ENCODE results near the gene PRR23E.

The PRR23E gene

DNA sequence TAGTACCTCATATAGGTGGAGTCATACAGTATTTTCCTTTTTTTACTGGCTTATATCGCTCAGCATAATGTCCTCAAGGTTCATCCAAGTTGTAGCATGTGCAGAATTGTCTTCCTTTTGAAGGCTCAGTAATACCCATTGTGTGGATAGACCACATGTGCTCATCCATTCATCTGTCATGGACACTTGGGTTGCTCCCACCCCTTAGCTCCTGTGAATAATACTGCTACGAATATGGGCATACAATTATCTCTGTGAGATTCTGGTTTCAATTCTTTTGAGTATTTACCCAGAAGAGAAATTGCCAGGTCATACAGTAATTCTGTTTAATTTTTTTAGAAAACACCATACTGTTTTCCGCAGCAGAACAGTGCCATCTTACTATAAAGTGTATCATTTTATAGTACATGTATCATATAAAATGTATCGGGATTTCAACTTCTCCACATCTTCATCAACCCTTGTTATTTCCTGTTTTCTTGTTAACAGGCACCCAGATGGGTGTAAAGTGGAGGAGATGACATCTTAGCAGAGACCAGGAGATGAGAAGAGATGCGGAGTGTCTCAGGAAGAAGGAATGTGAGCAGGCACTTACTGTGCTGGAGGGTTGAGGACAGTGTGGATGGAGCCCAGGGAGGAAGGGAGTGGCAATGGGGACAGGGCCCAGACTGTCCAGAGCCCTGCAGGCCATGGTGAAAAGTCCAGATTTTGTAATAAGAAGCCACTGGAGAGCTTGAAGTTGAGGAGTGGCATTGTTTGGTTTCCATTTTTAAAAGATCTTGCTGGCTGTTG is 27.0 kb upstream of the PRR23E start:
- no peak for DNase-seq

DNA sequence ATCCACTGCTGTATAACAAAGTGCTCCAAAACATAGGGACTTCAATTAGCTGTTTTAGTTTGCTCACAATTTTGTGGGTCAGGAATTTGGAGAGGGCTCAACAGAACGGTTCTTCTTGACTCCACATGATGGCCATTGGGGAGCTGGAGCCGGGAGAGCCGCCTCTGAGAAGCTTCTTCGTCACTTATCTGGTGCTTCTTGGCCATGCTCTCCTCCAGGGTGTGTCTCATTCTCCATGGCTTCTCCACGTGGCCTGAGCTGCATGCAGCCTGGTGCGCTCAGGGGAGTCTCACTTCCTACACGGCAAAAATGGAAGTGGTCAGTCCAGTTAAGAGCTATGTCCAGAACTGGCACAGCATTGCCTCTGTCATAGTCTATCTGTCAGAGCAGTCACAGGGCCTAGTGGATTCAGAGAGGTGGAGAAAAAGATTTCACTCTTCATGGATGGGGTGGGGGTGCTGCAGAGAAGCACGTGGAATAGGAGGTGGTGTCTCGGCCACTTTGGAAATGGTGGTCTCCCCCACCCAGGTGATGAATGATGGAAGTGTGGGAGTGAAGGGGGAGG is 26.3 kb upstream of the PRR23E start:
- DNase-seq: no peak

DNA sequence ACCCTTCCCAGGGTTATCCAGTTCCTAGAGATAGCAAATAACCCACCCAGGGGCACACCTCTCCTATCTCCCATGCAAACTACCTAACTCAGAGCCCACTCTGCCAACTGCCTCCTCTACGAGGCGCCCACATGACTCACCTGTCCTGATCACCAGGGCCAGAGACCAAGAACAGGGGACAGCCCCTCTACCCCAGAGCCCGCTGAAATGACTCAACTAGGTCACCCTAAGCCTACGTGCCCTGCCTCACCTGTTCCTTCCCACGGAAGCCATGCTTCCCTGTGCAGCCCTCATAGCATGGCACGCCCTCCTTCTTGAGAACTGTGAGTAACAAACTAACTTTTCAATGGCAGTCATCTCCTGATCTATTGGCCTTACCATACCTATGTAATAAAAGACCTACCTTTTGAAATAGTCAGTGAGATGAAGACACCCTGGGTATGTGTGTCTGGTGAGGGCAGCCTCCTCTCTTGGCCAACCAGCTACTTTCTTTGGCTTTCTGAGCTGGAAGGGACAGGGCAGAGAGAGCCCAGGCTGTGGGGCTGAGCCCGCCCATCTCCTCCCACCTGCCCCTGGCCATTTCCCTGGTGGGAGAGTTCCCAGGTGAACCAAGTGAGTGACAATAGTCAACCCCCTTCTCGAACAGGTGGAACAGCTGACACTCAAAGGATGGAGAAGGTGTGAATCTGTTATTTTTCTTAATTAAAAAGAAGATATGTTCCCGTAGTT is 25.5 kb upstream of the PRR23E start:
- DNase-seq: no peak

DNA sequence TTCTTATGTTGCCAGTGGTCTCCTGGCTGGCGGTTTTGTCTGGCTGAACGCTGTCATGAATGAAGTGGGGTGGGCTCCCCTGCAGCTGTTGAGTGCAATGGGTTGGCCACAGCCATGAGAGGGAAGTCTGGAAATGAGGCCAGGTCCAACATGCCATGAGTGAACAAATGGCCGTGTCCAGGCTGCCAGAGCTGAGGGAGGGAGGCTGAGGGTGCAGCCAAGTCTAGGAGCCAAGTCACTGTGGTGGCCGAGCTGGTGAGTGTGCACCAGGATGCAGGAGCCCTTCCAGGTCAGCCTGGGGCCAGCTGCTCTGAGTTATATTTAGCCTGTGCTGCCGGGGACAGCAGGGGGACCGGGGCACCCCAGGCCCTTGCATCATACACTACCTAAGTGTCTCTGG is 24.7 kb upstream of the PRR23E start:
- DNase-seq: no peak

DNA sequence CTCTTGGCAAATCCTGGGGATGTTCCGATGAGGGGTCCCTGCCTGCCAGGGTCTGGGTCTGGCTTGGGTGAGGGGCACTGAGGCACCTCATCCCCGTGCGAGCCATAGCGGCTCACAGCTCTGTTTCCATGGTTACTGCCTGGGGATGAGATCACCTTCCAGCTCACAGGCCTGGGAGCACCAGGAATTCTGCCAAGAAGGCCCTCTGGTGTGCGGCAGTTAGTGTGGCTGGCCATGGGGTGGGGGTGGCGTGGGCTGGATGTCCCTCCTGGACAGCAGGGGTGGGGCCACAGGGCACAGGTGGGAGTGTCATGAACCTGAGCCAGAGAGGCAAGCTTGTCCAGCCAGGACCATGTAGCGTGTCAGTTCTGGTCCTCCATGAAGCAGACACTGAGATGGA is 22.1 kb upstream of the PRR23E start:
- no peak for DNase-seq

DNA sequence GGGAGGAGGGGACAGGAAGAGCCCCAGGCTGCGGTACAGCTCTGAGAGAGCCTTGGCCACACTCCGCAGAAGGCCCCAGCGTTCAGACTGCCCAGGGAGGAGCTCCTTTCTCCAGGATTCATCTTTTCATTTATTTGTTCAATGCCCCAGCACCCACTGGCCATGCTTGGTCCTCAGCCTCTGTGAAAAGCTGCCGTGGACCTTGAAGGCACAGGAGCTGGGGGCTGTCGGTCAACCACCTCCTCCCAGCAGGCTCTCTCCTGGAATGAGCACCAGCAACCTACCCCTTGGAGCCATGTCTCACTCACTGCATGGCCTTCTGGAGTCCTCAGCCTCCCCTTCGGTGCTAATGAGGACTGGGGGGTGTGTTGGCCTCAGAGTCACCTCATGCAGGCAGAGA is 21.6 kb upstream of the PRR23E start:
- DNase-seq: no peak

GRCh38 chr3:127171721-127172120 is 21.2 kb upstream of the PRR23E start:
- no peak for DNase-seq

- DNase-seq: no peak
Observed at GRCh38 chr3:127172211-127172610, 20.7 kb upstream of the PRR23E start.

DNA sequence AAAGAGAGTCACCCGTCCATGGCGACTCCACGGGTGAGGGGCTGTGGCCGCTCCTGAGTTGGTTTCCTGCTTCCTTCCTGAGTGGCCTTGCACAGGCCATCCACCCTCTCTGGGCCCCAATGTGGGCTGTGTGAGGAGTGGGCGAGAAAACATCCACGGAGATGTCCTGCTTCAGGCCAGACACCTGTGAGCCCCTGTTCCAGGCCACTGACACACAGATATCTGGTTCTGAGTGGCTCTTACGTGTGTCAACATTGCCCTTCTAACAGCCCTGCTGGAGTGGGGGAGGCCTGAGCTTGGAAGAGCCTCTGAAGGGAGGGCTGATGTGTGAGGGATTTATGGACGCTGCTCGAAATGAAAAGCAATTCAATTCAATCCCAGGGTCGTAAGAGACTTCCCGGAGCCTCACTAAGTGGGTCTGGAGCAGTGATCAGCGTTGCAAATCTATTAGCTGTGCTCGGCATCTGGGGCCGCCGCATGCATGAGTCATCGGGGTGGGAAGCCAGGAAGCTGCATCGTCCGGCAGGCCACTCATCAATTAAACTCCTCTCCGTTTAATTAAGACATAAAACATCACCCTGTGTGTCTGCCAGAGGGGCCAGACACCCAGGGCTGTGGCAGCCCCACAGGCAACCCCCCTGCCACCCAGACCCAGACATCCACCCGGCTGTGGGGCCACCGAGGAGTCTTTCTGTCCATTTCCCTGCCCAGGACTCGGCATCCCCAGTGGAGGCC is 20.0 kb upstream of the PRR23E start:
- DNase-seq: no peak

DNA sequence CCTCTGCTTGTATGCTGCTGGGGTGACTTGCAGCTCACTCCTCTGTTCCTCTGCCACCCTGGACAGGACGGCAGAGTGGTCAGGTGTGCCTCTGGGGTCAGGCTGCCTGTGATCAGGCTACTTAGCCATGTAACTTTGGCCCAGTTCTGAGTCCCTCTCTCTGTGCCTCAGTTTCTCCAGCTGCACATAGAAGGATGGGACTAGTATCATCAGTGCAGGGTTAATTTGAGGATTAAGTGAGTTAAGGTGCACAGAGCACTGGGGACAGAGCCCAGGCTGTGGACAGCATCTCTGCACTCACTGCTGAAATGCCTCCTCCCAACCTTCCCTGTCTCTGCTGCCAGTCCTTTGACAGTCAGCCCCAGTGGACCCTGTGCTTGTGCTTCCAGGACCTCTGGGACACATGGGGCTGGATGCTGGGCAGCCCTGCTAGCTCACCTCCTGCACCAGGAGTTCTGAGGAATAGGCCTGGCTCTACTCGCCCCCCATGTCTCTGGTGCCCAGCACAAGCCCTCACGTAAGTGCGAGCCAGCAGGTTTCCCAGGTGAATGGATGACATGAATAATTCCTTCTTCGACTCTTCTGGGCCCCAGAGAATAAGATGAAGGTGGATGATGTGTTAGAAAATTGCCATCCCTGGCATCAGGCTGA is 19.3 kb upstream of the PRR23E start:
- DNase-seq: no peak

DNA sequence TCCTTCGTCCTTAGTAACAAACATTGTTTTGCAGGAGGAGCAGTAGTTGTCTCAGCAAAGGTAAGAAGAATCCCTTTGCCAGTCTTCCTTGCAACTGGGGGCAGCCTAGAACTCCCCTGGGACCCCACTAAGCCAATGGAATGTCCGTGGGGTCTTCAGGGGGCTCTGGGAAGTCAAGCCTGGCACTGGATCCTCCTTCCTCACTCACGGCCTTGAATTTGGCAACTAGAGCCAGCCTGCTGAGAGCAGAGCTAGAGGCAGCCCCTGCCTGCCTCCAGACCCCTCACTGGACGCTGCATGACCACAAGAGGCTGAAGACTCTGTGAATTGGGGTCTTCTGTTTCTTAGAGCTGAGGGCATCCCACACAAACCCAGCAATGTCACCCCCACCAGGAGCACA is 18.6 kb upstream of the PRR23E start:
- no peak for DNase-seq

DNA sequence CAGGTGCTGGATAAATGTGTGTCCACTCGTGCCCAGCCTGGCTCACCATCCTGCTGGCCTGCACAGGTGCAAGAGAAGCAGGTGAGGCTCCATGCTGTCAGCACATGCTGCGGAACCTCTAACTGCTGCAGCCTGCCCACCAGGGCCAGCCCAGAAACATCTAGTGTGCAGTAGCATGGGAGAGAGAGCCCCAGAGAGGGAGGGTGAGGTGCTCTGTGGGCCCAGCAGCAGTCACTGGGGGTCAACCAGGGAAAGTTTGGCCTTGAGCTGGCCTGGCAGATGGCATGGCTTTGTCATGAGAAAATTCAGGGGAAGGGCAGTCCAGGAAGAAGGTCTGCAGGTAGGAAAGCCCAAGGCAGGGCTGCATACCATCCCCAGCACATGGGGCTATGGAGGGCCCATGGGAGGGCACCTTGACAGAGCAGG is 18.2 kb upstream of the PRR23E start:
- DNase-seq: no peak

GRCh38 chr3:127175272-127175671 is 17.7 kb upstream of the PRR23E start:
- DNase-seq: no peak

- DNase-seq: no peak
Observed at GRCh38 chr3:127177226-127177625, 15.7 kb upstream of the PRR23E start.

DNA sequence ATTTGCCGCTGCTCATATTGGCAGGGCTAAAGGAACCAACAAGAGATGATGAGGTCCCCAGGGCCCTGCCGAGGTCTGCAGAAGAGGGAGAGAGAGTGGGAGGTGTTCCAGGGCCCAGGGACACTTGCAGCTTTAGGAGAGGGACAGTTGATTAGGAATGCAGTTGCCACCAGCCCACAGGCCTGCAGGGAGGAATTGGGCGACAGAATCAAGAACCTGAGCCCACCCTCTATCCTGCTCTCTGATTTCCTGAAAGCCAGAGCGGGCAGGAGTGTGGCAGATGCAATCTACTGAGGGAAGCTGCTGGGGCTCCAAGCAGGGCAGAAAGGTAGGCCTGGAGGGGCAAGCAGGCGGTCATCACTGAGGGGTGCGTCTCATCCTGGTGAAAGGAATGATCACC is 12.1 kb upstream of the PRR23E start:
- DNase-seq: no peak

DNA sequence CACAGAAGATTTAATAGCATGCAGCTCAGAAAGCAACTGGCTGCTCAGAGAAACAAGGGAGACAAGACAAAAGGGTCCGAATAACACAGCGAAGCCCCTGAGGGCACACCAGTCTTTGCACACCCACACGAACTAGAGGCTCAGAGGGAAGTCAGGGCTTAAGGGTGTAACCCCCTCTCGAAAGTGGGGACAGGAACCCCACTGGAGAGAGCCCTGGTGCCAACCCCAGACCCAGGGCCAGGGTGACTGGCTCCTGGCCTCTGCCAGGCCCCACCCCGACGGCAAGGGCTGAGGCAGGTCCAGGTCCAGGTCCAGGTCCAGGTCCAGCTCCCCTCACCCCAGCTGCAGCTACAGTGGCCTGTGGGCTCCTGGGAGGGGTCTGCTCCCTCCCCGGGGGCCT is 10.5 kb upstream of the PRR23E start:
- DNase-seq: no peak

DNA sequence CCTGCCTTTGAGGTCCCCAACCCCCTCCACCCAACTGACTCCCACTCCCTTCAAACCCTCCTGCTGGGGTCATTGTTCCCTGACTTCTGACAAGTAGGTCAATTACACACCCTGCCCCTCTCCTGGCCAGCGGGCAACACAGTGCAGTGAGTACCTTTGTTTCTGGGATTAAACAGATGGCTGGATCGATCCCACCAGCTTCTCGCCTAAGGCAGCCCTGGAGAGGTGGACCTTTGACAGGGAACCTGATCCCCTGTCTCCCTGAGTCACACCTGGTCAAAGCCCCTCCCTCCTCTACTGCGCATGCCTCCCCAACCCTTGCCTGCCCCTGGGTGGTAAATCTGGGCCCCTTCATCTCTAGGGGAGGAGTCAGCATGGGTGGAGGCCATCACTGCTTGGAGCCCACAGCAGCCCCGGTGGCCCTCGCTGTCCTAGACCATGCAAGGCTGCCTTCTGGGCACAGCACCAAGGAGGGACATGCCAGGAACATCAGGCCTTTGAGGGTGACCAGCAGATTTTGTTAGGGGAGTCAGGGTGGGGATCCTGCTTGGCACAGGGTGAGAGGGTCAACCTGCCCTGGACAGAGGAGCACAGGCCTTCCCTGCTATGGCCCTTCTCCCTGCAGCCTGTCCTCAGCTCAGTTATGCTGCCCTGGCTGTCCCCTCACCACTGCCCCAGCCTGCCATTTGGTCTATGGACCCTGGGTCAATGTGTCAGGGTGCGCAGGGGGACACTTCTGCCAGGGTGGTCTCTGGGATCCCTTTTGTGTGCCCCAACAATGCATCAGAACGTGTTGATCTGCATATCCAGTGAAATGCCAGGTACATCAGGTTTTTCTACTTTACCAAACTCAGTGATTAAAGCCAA is 9.8 kb upstream of the PRR23E start:
- DNase-seq: no peak

DNA sequence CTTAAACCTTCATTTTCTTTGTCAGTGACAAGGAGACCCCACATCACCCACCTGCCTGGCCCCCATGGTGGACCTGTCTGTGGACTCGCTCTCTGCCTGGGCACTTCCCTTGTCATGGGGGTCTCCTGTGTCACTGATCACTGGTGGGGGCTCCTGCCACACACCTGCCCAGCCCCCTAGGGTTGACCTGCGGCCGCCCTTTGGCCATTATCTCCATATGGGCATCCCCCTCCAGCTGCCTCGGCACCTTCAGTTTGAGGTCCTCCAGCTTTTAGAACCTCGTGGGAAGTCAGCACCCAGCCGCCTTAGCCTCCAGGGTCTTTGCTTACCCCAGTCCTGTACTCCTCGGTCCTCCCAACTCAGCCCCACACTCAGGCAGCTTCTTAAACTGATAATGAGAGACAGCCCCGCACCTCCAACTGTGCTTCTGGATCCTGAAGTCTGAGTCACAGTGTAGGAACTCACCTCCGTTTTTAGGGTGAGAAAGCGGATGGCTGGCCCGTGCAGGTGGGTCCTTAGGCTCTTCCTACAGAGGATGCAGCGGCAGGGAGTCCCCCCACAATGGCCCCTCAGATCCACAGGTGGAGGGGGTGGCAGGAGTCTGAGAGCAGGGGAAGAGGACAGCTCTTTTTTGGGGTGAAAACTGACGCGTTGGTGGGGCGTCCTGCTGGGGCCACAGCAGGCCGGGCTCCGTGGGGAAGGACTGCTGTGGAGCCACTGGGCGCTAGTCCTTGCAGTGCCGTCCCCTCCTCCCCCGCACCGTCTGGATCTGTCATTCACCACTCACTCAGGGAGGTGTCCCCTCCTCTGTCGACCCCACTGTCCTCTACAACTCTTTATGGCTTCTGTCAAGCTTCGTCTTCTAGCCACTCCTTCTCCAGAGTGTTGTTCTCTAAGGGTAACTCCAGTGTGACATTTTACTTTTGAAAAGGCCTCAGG is 8.7 kb upstream of the PRR23E start:
- no peak for DNase-seq

- DNase-seq: no peak
Observed at GRCh38 chr3:127184870-127185216, 8.1 kb upstream of the PRR23E start.

DNA sequence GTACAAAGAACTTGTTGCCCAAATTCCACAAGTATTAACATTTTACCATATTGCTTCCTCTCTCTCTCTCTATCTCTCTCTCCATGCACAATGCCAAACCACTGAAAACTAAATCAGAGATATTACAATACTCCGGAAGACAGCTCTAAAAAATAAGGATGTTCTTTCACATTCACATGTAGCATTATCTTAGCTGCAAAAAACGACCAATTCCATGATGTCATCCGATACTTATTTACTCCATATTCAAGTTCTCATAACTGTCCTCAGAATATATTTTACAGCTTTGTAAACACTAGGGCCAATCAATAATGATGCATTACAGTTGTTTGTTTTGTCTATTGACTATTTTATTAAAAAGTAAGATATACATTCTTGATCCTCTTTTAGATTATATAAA is 7.7 kb upstream of the PRR23E start:
- no peak for DNase-seq
